H9 (cell line): ENCODE data around the gene KIR3DL1. TPM values are rescaled to one million over a fixed set of nuclear protein-coding genes. Genes with fewer than 3 reads are reported as not detected.

Experiments used
- DNase-seq: peaks from one replicate; pipeline ENCODE4 v3.0.0-alpha.2; 2017
- H2AFZ ChIP-seq: one replicate; pipeline ENCODE4 v1.6.1; 2013; ENCODE audit warnings: mild to moderate bottlenecking, low read length, control low read depth, moderate library complexity
- H2AK5ac ChIP-seq: 2 replicates; pipeline ENCODE4 v1.6.1; 2013; ENCODE audit warnings: low read length, control low read depth, mixed read lengths; ENCODE audit not compliant: insufficient read length
- H2BK120ac ChIP-seq: one replicate; pipeline ENCODE4 v1.6.1; 2013; ENCODE audit warnings: low read depth, mild to moderate bottlenecking, low read length, control low read depth, inconsistent platforms; ENCODE audit not compliant: poor library complexity, severe bottlenecking
- H2BK12ac ChIP-seq: 2 replicates; pipeline ENCODE4 v1.6.1; 2013; ENCODE audit warnings: low read length, control low read depth, mixed read lengths, low read depth; ENCODE audit not compliant: insufficient read length
- H2BK15ac ChIP-seq: 2 replicates; pipeline ENCODE4 v1.6.1; 2013; ENCODE audit warnings: low read depth, low read length, control low read depth
- H2BK20ac ChIP-seq: one replicate; pipeline ENCODE4 v1.6.1; 2013; ENCODE audit warnings: low read depth, mild to moderate bottlenecking, low read length, control low read depth, inconsistent platforms; ENCODE audit not compliant: poor library complexity, severe bottlenecking
- H2BK5ac ChIP-seq: 2 replicates; pipeline ENCODE4 v1.6.1; 2013; ENCODE audit warnings: low read length, control low read depth, mixed read lengths; ENCODE audit not compliant: insufficient read length
- H3K14ac ChIP-seq: 2 replicates; pipeline ENCODE4 v1.6.1; 2013; ENCODE audit warnings: low read length, control low read depth; ENCODE audit not compliant: insufficient read depth
- H3K18ac ChIP-seq: 2 replicates; pipeline ENCODE4 v1.6.1; 2013; ENCODE audit warnings: low read depth, mild to moderate bottlenecking, mixed read lengths, low read length, control low read depth; ENCODE audit not compliant: insufficient read length
- H3K23ac ChIP-seq: 2 replicates; pipeline ENCODE4 v1.6.1; 2013; ENCODE audit warnings: low read length, control low read depth, mixed read lengths, low read depth; ENCODE audit not compliant: insufficient read length
- H3K23me2 ChIP-seq: 2 replicates; pipeline ENCODE4 v1.6.1; 2013; ENCODE audit warnings: low read depth, mild to moderate bottlenecking, mixed read lengths, low read length, control low read depth; ENCODE audit not compliant: insufficient read length, poor library complexity, severe bottlenecking
- H3K27ac ChIP-seq: 2 replicates; pipeline ENCODE4 v1.5.1; 2013; ENCODE audit warnings: low read length, control low read depth, mixed read lengths, low read depth; ENCODE audit not compliant: insufficient read length
- H3K27me3 ChIP-seq: 2 replicates; pipeline ENCODE4 v1.6.1; 2013; ENCODE audit warnings: low read length, control low read depth, inconsistent platforms; ENCODE audit not compliant: insufficient read depth
- H3K4ac ChIP-seq: 2 replicates; pipeline ENCODE4 v1.6.1; 2013; ENCODE audit warnings: low read depth, mild to moderate bottlenecking, control low read depth, inconsistent platforms, low read length, moderate library complexity
- H3K4me1 ChIP-seq: 2 replicates; pipeline ENCODE4 v1.6.1; 2013; ENCODE audit warnings: low read length, control low read depth, inconsistent platforms; ENCODE audit not compliant: insufficient read depth
- H3K4me2 ChIP-seq: 2 replicates; pipeline ENCODE4 v1.6.1; 2013; ENCODE audit warnings: low read length, control low read depth, mixed read lengths; ENCODE audit not compliant: insufficient read length, insufficient read depth
- H3K56ac ChIP-seq: 2 replicates; pipeline ENCODE4 v1.6.1; 2013; ENCODE audit warnings: low read depth, mild to moderate bottlenecking, mixed read lengths, low read length, control low read depth; ENCODE audit not compliant: insufficient read length
- H3K79me1 ChIP-seq: 2 replicates; pipeline ENCODE4 v1.6.1; 2013; ENCODE audit warnings: low read depth, mild to moderate bottlenecking, moderate library complexity, low read length, control low read depth, inconsistent platforms; ENCODE audit not compliant: insufficient read depth, poor library complexity, severe bottlenecking
- H3K79me2 ChIP-seq: 2 replicates; pipeline ENCODE4 v1.6.1; 2013; ENCODE audit warnings: low read length, control low read depth, inconsistent platforms; ENCODE audit not compliant: insufficient read depth
- H3K9ac ChIP-seq: 2 replicates; pipeline ENCODE4 v1.6.1; 2013; ENCODE audit warnings: low read length, control low read depth, mixed read lengths; ENCODE audit not compliant: insufficient read length; ENCODE audit errors: extremely low read depth
- H3K9me3 ChIP-seq: one replicate; pipeline ENCODE4 v1.6.1; 2013; ENCODE audit warnings: low read depth, low read length, inconsistent platforms; ENCODE audit not compliant: control insufficient read depth
- H3T11ph ChIP-seq: one replicate; pipeline ENCODE4 v1.6.1; 2013; ENCODE audit warnings: mild to moderate bottlenecking, low read length, control low read depth, inconsistent platforms
- H4K20me1 ChIP-seq: one replicate; pipeline ENCODE4 v1.6.1; 2013; ENCODE audit not compliant: control insufficient read depth, insufficient read length, insufficient read depth
- H4K5ac ChIP-seq: 2 replicates; pipeline ENCODE4 v1.6.1; 2013; ENCODE audit warnings: low read depth, mild to moderate bottlenecking, mixed read lengths, low read length, control low read depth; ENCODE audit not compliant: insufficient read length
- H4K8ac ChIP-seq: replicated peaks from 2 replicates; pipeline ENCODE4 v1.6.1; 2013; ENCODE audit warnings: low read length, control low read depth, mixed read lengths, low read depth; ENCODE audit not compliant: insufficient read length
- H4K91ac ChIP-seq: 2 replicates; pipeline ENCODE4 v1.6.1; 2013; ENCODE audit warnings: low read depth, mild to moderate bottlenecking, moderate library complexity, mixed read lengths, low read length, control low read depth; ENCODE audit not compliant: insufficient read length
- H3K27ac Mint-ChIP-seq, 3 experiments: 2 replicates in 2 of 3; 3 replicates in 1 of 3; pipeline ENCODE4 v1.8.0; 2020 to 2021; ENCODE audit warnings: mixed read lengths in 3 of 3, mild to moderate bottlenecking in 1 of 3, moderate library complexity in 1 of 3
- H3K27me3 Mint-ChIP-seq: 2 replicates; pipeline ENCODE4 v1.8.0; 2021; ENCODE audit warnings: low read depth, mild to moderate bottlenecking, moderate library complexity, mixed read lengths
- H3K36me3 Mint-ChIP-seq, 3 experiments: 2 replicates in 2 of 3; 3 replicates in 1 of 3; pipeline ENCODE4 v1.8.0; 2020 to 2021; ENCODE audit warnings: low read depth in 3 of 3, mixed read lengths in 3 of 3; ENCODE audit not compliant: insufficient read depth in 1 of 3
- H3K4me1 Mint-ChIP-seq, 2 experiments: 2 replicates each; pipeline ENCODE4 v1.8.0; 2020; ENCODE audit warnings: mixed read lengths in 2 of 2
- H3K4me3 Mint-ChIP-seq, 2 experiments: 2 replicates in 1 of 2; 3 replicates in 1 of 2; pipeline ENCODE4 v1.8.0; 2020 to 2021; ENCODE audit warnings: mild to moderate bottlenecking in 2 of 2, mixed read lengths in 2 of 2, moderate library complexity in 1 of 2
- H3K9me3 Mint-ChIP-seq, 2 experiments: 2 replicates in 1 of 2; 3 replicates in 1 of 2; pipeline ENCODE4 v1.8.0; 2020; ENCODE audit warnings: mild to moderate bottlenecking in 2 of 2, mixed read lengths in 2 of 2, moderate library complexity in 1 of 2
- WGBS: extraction: QIAGEN DNeasy Blood & Tissue Kit; methylation state at CpG from one replicate; pipeline ENCODE4 v1.1.7; 2013; ENCODE audit warnings: missing lambda C conversion rate, low lambda C conversion rate, mixed read lengths; ENCODE audit not compliant: insufficient read length; ENCODE audit errors: extremely low coverage; 5-methylcytosine and 5-hydroxymethylcytosine counted together
- total RNA-seq: library from RNA; stranded (reverse); gene quantifications from 2 replicates; pipeline ENCODE4 v1.2.1, GENCODE V29; 2021
- TF ChIP-seq, protein P1 (sequence below): fragments of 200-600 bp; sonication (generic); conservative IDR thresholded peaks from 3 replicates; pipeline ENCODE4 v1.8.0; 2021; ENCODE audit warnings: antibody characterized with exemption, mild to moderate bottlenecking

Gene KIR3DL1
- total RNA-seq, 1 experiment from 2014 or later, result not detected

DNA sequence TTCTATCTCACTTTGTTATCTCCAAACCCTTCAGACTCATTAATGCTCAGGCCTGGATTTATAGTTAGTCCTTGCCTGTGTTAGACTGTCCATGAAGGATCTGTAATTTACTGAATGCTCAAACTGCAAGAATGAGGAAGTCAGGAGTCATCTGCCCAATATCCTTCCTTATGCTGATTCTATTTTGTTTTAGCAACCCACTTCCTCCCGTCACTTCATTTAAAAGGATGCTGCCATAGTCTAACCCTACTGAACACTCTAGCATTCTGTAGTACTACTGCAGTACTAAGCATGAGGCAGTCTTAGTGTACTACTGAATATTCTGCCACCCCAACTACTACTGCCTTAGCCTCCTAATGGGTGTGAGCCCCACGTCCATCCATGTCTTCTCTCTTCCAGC, 59.2 kb downstream of the KIR3DL1 start:
- Mint-ChIP-seq H3K36me3 (peaks cover 0 to 10% (median 0%) of the 10 kb centered on the region in 3 experiments; a peak in 3 of 7 replicates), H3K27me3 (peaks cover 37% of the 10 kb centered on the region), H3K9me3 (peaks cover 39 to 88% of the 10 kb centered on the region in 2 experiments), H3K4me1 (peaks cover 0 to 8% of the 10 kb centered on the region in 2 experiments; a peak in 2 of 4 replicates), H3K27ac (no peak overlapping the region), H3K4me3 (no peak overlapping the region)
- H2BK120ac ChIP-seq, result no peak overlapping the region
- no CpG with 5 or more reads among the region's 2 CpGs for WGBS
- no peak overlapping the region for H4K8ac ChIP-seq
- no peaks in the 10 kb centered on the region for H3K27me3 ChIP-seq
- no peaks in the 10 kb centered on the region for H4K20me1 ChIP-seq
- no peak overlapping the region for H4K91ac ChIP-seq
- H3T11ph ChIP-seq, result no peak overlapping the region
- H3K9me3 ChIP-seq, result no peaks in the 10 kb centered on the region
- no peak overlapping the region for H2BK12ac ChIP-seq
- no peak overlapping the region for H2BK5ac ChIP-seq
- H3K79me1 ChIP-seq, result no peaks in the 10 kb centered on the region
- H3K79me2 ChIP-seq, result no peaks in the 10 kb centered on the region
- H3K18ac ChIP-seq, result no peak overlapping the region
- no peaks in the 10 kb centered on the region for H3K4me1 ChIP-seq
- no peak for DNase-seq
- H3K9ac ChIP-seq, result no peak overlapping the region
- H3K23ac ChIP-seq, result no peak overlapping the region
- H3K56ac ChIP-seq, result no peak overlapping the region
- H2BK15ac ChIP-seq, result no peak overlapping the region
- peak overlapping the region; percentile 33 for H3K27ac ChIP-seq
- no peak overlapping the region for H3K4me2 ChIP-seq
- no peaks in the 10 kb centered on the region for H3K23me2 ChIP-seq
- no peak overlapping the region for H2AFZ ChIP-seq
- H3K14ac ChIP-seq, result no peak overlapping the region
- H4K5ac ChIP-seq, result no peak overlapping the region
- H2BK20ac ChIP-seq, result no peak overlapping the region
- no peak overlapping the region for H3K4ac ChIP-seq
- H2AK5ac ChIP-seq, result no peak overlapping the region
- TF ChIP-seq, protein P1, sequence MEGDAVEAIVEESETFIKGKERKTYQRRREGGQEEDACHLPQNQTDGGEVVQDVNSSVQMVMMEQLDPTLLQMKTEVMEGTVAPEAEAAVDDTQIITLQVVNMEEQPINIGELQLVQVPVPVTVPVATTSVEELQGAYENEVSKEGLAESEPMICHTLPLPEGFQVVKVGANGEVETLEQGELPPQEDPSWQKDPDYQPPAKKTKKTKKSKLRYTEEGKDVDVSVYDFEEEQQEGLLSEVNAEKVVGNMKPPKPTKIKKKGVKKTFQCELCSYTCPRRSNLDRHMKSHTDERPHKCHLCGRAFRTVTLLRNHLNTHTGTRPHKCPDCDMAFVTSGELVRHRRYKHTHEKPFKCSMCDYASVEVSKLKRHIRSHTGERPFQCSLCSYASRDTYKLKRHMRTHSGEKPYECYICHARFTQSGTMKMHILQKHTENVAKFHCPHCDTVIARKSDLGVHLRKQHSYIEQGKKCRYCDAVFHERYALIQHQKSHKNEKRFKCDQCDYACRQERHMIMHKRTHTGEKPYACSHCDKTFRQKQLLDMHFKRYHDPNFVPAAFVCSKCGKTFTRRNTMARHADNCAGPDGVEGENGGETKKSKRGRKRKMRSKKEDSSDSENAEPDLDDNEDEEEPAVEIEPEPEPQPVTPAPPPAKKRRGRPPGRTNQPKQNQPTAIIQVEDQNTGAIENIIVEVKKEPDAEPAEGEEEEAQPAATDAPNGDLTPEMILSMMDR, result no peak
